GM19455 (cell line): ENCODE data around the gene TMEM50B.
"Not testable (repeated sequence)": the region's sequence is repeated elsewhere in the genome, so short reads cannot be mapped to it uniquely, and the experiment has no call there.

Source experiments
- ATAC-seq: cut with Tn5 transposase; IDR thresholded peaks from one replicate; pipeline ENCODE4 v1.9.1; 2021; ENCODE audit not compliant: unreplicated experiment

TMEM50B gene

GRCh38 chr21:33479679-33480480, at the start of gene TMEM50B:
Gene TMEM50B (minus strand): TSS chr21:33479974. CDS start chr21:33468885, 11,089 bp downstream.
- peak; percentile 87 for ATAC-seq

GRCh38 chr21:33522953-33523349, 43.2 kb upstream of the TMEM50B start:
- ATAC-seq: no peak

GRCh38 chr21:33522297-33522952, 42.7 kb upstream of the TMEM50B start:
- ATAC-seq: no peak

- ATAC-seq: no peak
Measured at GRCh38 chr21:33518899-33519298, 39.1 kb upstream of the TMEM50B start.

GRCh38 chr21:33514229-33514628, 34.5 kb upstream of the TMEM50B start:
- no peak for ATAC-seq

- ATAC-seq: no peak
Measured at GRCh38 chr21:33512481-33512880, 32.7 kb upstream of the TMEM50B start.

GRCh38 chr21:33511639-33512038, 31.9 kb upstream of the TMEM50B start:
- ATAC-seq: no peak

- ATAC-seq: no peak
Measured at GRCh38 chr21:33510826-33511225, 31.1 kb upstream of the TMEM50B start.

- not testable (repeated sequence) for ATAC-seq
Measured at GRCh38 chr21:33507003-33507402, 27.2 kb upstream of the TMEM50B start.

- no peak for ATAC-seq
Measured at GRCh38 chr21:33505833-33506232, 26.1 kb upstream of the TMEM50B start.

GRCh38 chr21:33496345-33496744, 16.6 kb upstream of the TMEM50B start:
- ATAC-seq: no peak

- ATAC-seq: no peak
Measured at GRCh38 chr21:33495743-33496142, 16.0 kb upstream of the TMEM50B start.

- ATAC-seq: no peak
Measured at GRCh38 chr21:33493756-33494155, 14.0 kb upstream of the TMEM50B start.

GRCh38 chr21:33492571-33492970, 12.8 kb upstream of the TMEM50B start:
- no peak for ATAC-seq

GRCh38 chr21:33491373-33492102, 11.8 kb upstream of the TMEM50B start, which contains the start of gene DNAJC28:
Gene DNAJC28 (minus strand): TSS chr21:33491716. CDS start chr21:33489393, 2,323 bp downstream.
- ATAC-seq: peak; percentile 93

GRCh38 chr21:33490991-33491372, 11.2 kb upstream of the TMEM50B start:
- no peak for ATAC-seq

GRCh38 chr21:33488936-33489335, 9.2 kb upstream of the TMEM50B start:
- ATAC-seq: no peak

- no peak for ATAC-seq
Measured at GRCh38 chr21:33487996-33488395, 8.2 kb upstream of the TMEM50B start.

- ATAC-seq: no peak
Measured at GRCh38 chr21:33481314-33481943, 1.7 kb upstream of the TMEM50B start.

- no peak for ATAC-seq
Measured at GRCh38 chr21:33480481-33481103, 818 bp upstream of the TMEM50B start.
